Skeletal muscle satellite cell (primary cell): Measurements from ENCODE around the gene SRSF12.
"Not testable (repeated sequence)": the region's sequence is repeated elsewhere in the genome, so short reads cannot be mapped to it uniquely, and the experiment has no call there.

ENCODE experiments used
- H3K27me3 ChIP-seq: 2 replicates; pipeline ENCODE4 v1.7.0; 2013; ENCODE audit warnings: low read length; ENCODE audit not compliant: control insufficient read depth, insufficient read depth
- H3K36me3 ChIP-seq: 2 replicates; pipeline ENCODE4 v1.7.0; 2013; ENCODE audit warnings: mild to moderate bottlenecking, control low read depth, low read length; ENCODE audit not compliant: insufficient read depth
- H3K4me1 ChIP-seq: 2 replicates; pipeline ENCODE4 v1.7.0; 2013; ENCODE audit warnings: low read length; ENCODE audit not compliant: control insufficient read depth, insufficient read depth
- H3K4me2 ChIP-seq: 2 replicates; pipeline ENCODE4 v1.7.0; 2013; ENCODE audit warnings: mild to moderate bottlenecking, low read length
- H3K4me3 ChIP-seq: 2 replicates; pipeline ENCODE4 v1.7.0; 2013; ENCODE audit warnings: low read length
- H3K9ac ChIP-seq: 2 replicates; pipeline ENCODE4 v1.7.0; 2013; ENCODE audit warnings: mild to moderate bottlenecking, low read depth, low read length, moderate library complexity
- H3K9me3 ChIP-seq: replicated peaks from 2 replicates; pipeline ENCODE4 v1.7.0; 2013; ENCODE audit warnings: mild to moderate bottlenecking, control low read depth, low read length

SRSF12 gene

GRCh38 chr6:89066940-89067646 lies 50.8 kb downstream of the SRSF12 start:
- H3K4me1 ChIP-seq = no peaks in the 10 kb centered on the region

GRCh38 chr6:89066121-89066520 lies 51.8 kb downstream of the SRSF12 start:
- H3K9ac ChIP-seq, H3K36me3 ChIP-seq, H3K4me2 ChIP-seq, H3K27me3 ChIP-seq, H3K4me1 ChIP-seq, H3K4me3 ChIP-seq, H3K9me3 ChIP-seq: not testable (repeated sequence)

More at GRCh38 chr6:89066940-89067646, 50.8 kb downstream of the SRSF12 start:
- H3K4me2 ChIP-seq = no peak overlapping the region
- H3K27me3 ChIP-seq = no peaks in the 10 kb centered on the region
- no peaks in the 10 kb centered on the region for H3K9me3 ChIP-seq
- no peaks in the 10 kb centered on the region for H3K36me3 ChIP-seq
- no peak overlapping the region for H3K9ac ChIP-seq
- no peak overlapping the region for H3K4me3 ChIP-seq

- H3K4me1 ChIP-seq, H3K27me3 ChIP-seq, H3K9ac ChIP-seq, H3K36me3 ChIP-seq, H3K9me3 ChIP-seq, H3K4me2 ChIP-seq, H3K4me3 ChIP-seq: not testable (repeated sequence)
These were observed 52.9 kb downstream of the SRSF12 start for GRCh38 chr6:89064931-89065330.

GRCh38 chr6:89063881-89064280 lies 54.0 kb downstream of the SRSF12 start:
- Histone ChIP-seq H3K4me2 (no peak overlapping the region), H3K36me3 (no peaks in the 10 kb centered on the region), H3K9me3 (no peaks in the 10 kb centered on the region), H3K9ac (no peak overlapping the region), H3K4me1 (no peaks in the 10 kb centered on the region), H3K27me3 (no peaks in the 10 kb centered on the region), H3K4me3 (no peak overlapping the region)

GRCh38 chr6:89059227-89059626 lies 58.6 kb downstream of the SRSF12 start:
- H3K9ac ChIP-seq = no peak overlapping the region
- H3K4me1 ChIP-seq = no peaks in the 10 kb centered on the region
- H3K9me3 ChIP-seq = no peaks in the 10 kb centered on the region
- H3K4me2 ChIP-seq = no peak overlapping the region
- H3K4me3 ChIP-seq = no peak overlapping the region
- no peaks in the 10 kb centered on the region for H3K36me3 ChIP-seq
- H3K27me3 ChIP-seq = peaks cover 3% of the 10 kb centered on the region

- H3K4me3 ChIP-seq = no peak overlapping the region
- H3K27me3 ChIP-seq = peaks cover 3% of the 10 kb centered on the region
- no peaks in the 10 kb centered on the region for H3K4me1 ChIP-seq
- H3K9ac ChIP-seq = no peak overlapping the region
- no peaks in the 10 kb centered on the region for H3K9me3 ChIP-seq
- H3K4me2 ChIP-seq = no peak overlapping the region
- H3K36me3 ChIP-seq = no peaks in the 10 kb centered on the region
These were observed 59.2 kb downstream of the SRSF12 start for GRCh38 chr6:89058627-89059026.

GRCh38 chr6:89057759-89058158 lies 60.1 kb downstream of the SRSF12 start:
- Histone ChIP-seq H3K4me2 (no peak overlapping the region), H3K9me3 (no peaks in the 10 kb centered on the region), H3K9ac (no peak overlapping the region), H3K36me3 (no peaks in the 10 kb centered on the region), H3K27me3 (peaks cover 3% of the 10 kb centered on the region), H3K4me3 (no peak overlapping the region), H3K4me1 (no peaks in the 10 kb centered on the region)

GRCh38 chr6:89054208-89054607 lies 63.7 kb downstream of the SRSF12 start:
- Histone ChIP-seq H3K4me1 (peaks cover 6% of the 10 kb centered on the region), H3K4me3 (no peak overlapping the region), H3K27me3 (peaks cover 6% of the 10 kb centered on the region), H3K4me2 (no peak overlapping the region), H3K9me3 (no peaks in the 10 kb centered on the region), H3K36me3 (no peaks in the 10 kb centered on the region), H3K9ac (no peak overlapping the region)

- Histone ChIP-seq H3K36me3 (no peaks in the 10 kb centered on the region), H3K9me3 (no peaks in the 10 kb centered on the region), H3K27me3 (peaks cover 3% of the 10 kb centered on the region)
These were observed 66.2 kb downstream of the SRSF12 start for GRCh38 chr6:89051676-89052075.

GRCh38 chr6:89050697-89051096 lies 67.2 kb downstream of the SRSF12 start:
- H3K36me3 ChIP-seq = no peaks in the 10 kb centered on the region
- no peak overlapping the region for H3K4me3 ChIP-seq
- H3K9me3 ChIP-seq = no peaks in the 10 kb centered on the region
- H3K9ac ChIP-seq = no peak overlapping the region
- H3K4me1 ChIP-seq = peaks cover 11% of the 10 kb centered on the region
- H3K27me3 ChIP-seq = peaks cover 3% of the 10 kb centered on the region
- no peak overlapping the region for H3K4me2 ChIP-seq

More at GRCh38 chr6:89051676-89052075, 66.2 kb downstream of the SRSF12 start:
- Histone ChIP-seq H3K4me3 (no peak overlapping the region), H3K4me2 (no peak overlapping the region), H3K9ac (no peak overlapping the region), H3K4me1 (peaks cover 11% of the 10 kb centered on the region)

- Histone ChIP-seq H3K4me3 (no peak overlapping the region), H3K9me3 (no peaks in the 10 kb centered on the region), H3K4me1 (peaks cover 11% of the 10 kb centered on the region), H3K9ac (no peak overlapping the region), H3K27me3 (peaks cover 3% of the 10 kb centered on the region), H3K4me2 (no peak overlapping the region), H3K36me3 (no peaks in the 10 kb centered on the region)
These were observed 67.7 kb downstream of the SRSF12 start for GRCh38 chr6:89050155-89050554.

GRCh38 chr6:89048985-89049384 lies 68.9 kb downstream of the SRSF12 start:
- Histone ChIP-seq H3K4me3 (no peak overlapping the region), H3K9ac (no peak overlapping the region), H3K4me1 (peaks cover 11% of the 10 kb centered on the region), H3K4me2 (no peak overlapping the region), H3K36me3 (no peaks in the 10 kb centered on the region), H3K27me3 (peaks cover 3% of the 10 kb centered on the region), H3K9me3 (no peaks in the 10 kb centered on the region)
